ENCODE measurements around the gene TBC1D8.
"Not testable (repeated sequence)": the region's sequence is repeated elsewhere in the genome, so short reads cannot be mapped to it uniquely, and the experiment has no call there.

TBC1D8 gene
- total RNA-seq: 1.2 to 2.3 reads per million in 2 experiments

DNA sequence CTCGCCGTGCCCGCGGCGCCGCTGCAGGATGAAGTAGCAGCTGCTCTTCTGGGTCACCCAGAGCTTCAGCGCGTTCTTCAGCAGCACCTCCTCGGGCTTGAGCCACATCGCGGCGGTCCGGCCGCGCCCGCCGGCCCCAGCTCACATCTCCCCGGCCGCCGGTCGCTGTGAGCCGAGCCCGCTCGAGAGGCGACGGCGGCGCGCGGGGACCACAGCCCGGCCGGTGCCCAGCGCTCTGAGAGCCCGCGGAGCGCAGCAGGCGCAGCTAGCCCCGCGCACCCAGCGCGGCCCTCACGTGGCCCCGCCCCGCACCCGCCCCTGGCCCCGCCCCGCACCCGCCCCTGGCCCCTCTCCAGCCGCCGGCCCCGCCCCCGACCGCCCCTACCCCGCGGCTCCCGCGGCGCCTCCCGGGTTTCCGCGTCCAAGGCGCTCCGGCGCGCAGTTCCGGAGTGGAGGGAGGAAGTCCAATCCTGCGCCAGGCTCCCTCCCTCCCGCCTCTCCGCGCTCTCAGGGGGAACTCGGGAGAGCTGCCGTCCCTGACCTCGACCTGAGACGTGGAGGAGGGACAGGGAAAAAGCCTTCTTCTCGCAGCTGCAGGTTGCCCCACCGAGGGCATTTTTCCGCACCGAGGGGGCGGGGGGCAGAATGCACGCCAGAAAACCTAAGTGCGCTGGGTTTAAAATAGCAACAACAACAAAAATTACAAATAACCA lies at the start of gene TBC1D8:
Gene TBC1D8, minus strand, starts transcription at position 237 of the 713 bp plus-strand sequence. Its CDS starts 129 bp downstream, at position 108.
- peak; percentile 47 for DNase-seq (ENCODE audit: low read depth)

DNA sequence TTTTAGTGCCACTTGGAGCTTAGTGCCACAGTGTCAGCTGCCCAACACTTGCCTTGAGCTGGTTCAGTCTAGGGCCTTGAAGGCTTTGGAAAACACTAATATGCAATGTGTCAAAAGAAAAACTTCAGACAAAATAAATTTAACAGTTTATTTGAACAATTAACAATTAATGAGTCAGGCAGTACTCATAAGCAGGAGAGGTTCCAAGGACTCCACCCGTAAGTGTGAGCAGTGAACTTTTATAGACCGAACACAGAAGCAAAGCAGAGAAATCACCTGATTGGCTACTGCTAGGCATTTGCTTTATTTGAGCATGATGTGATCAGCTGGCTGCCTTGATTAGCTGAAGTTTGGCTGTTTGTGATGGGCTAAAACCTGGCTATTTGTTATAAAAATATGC lies 49.5 kb upstream of the TBC1D8 start:
- DNase-seq (ENCODE audit: low read depth): no peak

DNA sequence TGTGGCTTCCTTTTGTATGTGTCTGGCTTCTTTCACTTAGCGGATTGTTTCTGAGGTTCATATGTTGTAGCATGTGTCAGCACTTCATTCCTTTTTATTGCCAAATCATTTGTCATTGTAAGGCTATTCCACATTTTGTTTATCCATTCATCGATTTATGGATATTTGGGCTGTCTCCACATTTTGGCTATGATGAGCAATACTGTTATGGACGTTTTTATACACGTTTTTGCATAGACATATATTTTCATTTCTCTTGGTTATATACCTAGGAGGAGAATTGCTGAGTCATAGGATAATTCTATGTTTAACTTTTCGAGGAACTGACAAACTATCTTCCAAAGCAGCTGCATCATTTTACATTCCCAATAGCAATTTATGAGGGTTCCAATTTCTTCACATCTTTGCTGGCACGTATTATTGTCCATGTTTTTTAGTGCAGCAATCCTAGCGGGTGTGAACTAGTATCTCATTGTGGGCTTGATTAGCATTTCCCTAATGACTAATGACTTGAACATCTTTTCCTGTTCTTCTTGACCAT lies 48.1 kb upstream of the TBC1D8 start:
- no peak for DNase-seq (ENCODE audit: low read depth)

DNA sequence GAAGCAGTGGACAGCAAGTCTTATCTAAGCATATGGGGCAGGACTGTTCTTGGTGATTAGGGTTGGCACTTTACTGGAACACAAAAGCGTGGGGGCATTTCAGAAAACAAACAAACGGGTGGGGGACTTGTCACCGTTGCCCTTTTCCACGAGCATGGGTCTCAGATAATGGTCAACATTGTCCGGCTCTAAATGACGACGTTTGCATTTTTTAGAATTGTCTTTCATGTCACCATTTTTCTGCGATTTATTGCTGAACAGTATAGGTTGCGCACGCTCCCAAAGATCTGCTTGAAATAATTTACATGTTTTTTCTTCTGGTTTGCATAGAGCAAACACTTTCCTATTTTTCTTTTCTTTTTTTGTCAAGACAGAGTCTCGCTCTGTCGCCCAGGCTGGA lies 46.6 kb upstream of the TBC1D8 start:
- DNase-seq (ENCODE audit: low read depth): no peak

DNA sequence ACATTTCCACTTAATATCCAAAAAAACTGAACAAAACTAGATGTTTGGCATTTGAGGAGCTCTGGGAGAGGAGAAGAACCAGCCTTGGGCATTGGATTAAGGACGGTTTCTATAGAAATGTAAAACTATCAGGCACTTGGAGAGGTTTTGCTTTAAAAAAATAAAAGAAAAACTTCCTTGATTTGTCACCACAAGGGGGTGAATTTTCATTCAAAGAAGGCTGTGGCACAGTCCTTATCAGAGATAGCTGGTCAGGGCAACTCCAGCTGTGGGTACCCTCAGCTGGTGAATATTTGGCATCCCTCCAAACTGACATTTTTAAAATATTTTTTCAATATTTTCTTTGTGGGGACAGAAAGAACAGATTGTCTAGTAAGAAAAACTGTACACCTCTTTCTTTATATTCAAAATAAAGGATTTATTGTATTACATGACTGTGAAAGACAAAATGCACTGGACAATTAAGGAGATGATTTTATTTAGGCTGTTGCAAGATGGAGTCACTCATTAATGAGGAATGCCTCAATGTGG lies 46.1 kb upstream of the TBC1D8 start:
- no peak for DNase-seq (ENCODE audit: low read depth)

DNA sequence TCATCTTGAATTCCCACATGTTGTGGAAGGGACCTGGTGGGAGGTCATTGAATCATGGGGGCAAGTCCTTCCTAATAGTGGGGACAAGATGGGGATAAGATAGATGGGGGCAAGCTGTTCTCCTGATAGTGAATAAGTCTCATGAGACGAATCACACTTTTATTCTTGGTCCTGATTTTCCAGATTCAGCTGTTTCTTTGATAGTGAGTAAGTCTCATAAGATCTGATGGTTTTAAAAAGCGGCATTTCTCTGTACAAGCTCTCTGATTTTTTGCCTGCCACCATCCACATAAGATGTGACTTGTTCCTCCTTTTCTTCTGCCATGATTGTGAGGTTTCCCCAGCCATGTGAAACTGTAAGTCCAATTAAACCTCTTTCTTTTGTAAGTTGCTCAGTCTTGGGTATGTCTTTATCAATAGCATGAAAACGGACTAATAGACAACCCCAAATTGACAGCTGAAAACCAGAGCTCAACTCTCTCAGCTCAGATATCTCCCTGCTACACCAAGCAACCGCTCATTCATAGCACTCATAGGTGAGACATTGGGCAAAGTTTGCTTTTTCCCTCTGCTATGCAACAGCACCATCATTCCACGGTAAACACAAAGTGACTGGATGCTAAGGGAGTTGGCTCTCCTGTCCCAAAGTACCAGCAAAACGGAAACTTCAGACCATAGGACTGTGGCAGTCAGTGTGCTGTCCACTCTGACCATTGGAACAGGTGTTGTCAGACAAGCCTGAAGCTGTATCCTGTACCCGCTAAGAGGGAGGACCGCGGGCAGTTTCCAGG lies 44.9 kb upstream of the TBC1D8 start:
- no peak for DNase-seq (ENCODE audit: low read depth)

DNA sequence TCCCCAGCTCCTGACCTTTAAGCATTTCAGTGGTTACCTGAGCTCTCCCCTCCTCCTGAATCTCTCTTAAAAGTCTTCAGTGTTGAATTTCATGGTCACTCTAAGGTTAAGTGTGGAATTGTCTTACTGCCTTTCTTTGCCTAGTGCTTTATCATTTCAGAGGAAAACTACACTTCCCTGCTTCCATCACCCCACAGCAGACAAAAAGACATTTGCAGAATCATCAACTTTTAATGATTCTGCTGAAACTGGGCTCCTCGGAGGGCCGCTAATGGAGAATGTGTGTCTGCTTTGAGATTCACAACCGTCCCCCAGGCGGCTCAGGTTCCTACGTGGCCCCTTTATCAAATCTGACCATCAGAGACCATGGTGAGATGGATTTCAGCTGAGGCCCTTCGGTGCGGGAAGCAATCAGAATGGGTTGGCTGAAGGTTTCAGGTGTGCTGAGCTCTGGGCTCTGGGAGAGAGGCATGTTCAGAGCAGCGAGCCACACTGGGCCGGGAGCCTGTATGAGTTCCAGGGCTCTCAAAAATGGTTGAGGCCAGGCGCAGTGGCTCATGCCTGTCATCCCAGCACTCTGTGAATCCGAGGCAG lies 41.9 kb upstream of the TBC1D8 start:
- no peak for DNase-seq (ENCODE audit: low read depth)

DNA sequence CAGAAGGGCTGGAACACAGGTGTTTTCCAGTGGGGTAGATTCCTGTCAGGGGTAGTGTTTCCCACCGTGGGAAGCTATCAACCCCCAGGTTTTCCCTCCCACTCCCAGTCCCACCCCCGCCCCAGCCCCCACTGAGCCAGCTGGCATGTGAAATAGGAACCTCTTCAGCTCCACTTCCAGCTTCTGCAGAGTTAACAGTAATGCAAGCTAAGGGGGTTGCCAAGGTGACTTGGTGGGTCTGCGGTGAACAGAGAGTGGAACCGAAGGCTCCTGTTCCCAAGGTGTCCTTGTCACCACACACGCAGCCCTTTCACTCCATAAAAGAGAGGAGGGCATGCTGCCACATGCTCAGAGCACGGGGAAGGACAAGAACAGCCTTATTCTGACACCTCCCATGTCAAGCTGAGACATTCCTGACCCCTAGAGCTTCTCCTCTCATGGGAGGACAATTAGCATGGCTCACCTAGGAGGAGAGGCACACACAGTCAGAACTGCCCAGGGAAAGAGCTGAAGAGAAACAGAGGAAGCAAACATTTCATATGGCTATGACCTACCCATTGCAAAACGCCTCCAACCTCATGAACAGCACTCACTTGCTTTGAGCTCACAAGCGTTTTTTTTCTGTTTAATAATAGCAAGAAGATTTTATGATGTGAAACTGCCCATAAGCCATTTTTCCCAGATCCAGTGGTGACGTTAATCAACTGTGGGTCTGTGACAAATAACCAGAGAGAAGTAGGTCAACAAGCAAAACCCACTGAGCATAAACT lies 39.8 kb upstream of the TBC1D8 start:
- no peak for DNase-seq (ENCODE audit: low read depth)

DNA sequence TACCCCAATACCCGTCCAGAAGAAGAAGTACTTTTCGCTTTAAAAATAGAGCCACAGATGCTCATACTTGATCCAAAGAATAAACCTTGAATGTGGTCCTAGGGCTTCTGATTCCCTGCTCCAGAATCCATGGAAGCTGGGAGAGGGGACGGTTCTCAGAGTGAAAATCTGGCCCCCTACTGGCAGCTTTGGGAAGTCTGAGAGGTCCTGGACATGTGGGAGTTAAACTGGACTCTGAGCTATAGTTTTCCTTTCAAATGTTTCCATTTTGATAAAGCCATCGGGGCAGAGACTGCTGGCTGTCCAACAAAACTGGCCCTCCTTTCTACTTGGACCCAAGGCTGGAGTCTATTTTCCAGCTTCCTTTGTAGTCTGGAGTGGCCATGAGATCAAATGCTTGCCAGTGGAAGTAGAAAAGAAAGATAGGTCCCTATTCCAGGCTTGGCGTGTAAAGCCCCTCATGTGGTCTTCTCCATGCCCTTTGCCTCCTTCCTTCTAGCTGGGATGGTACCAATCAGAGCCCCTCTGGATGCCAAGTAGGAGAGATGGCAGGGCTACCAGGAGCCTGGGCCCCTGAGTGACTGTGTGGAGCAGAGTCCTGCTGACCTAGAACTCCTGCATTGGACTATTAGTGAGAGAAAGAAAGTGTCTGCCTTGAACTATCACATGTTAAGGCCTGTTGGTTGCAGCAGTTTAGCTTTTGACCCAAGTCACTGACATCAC lies 37.7 kb upstream of the TBC1D8 start:
- DNase-seq (ENCODE audit: low read depth): no peak

DNA sequence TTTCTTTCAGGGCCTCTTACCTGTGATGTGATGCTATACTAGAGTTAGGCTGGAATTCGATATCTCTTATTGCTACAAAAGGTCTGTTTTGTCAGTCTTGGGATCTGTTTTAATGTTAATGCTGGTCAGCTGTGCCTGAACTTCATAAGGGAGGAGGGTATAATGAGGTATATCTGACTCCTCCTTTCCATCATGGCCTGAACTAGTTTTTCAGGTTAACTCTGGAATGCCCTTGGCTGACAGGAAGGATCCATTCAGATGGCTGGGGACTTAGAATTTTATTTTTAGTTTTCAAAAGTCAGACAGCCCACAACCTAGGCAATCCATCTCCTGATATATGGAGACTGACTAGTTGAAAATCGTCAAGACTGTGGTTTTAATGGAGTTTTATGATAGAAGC lies 35.9 kb upstream of the TBC1D8 start:
- DNase-seq (ENCODE audit: low read depth): no peak

DNA sequence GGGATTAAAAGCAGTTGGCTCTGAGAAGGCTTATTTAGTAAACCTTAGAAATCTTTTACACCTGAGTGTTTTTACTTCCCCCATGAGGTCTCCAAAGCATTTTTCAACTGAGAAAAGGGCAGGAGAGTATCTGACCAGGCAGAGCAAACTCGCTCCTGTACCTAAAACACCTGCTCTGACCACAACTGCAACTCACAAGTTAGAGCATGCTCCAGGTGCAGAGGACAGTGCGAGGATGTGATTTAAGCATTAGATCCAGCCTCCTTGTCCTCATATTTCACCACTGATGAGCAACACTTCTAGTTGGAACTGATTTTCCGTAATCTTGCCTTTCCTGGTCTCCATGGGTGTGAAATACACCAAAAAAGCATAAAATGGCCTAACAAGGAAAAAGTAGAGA lies 34.5 kb upstream of the TBC1D8 start:
- DNase-seq (ENCODE audit: low read depth): no peak

DNA sequence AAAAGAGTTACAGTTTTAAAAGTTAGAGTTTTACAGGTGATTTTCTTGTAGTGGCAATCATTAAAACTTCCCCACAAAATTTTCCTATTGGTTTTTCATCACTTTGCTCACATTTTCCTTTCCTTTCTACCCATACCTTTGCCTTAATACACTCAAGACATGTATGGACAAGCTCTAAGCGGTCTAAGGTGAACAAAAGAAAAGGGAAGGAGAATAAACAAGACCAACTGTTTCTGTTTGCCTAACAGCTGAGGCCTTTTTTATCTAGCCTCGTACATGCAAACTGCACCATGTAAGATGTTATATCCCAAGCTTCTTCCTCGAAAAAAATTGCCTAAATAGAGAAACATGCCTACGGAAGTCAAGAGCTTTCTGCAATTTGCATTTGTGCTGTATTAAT lies 33.9 kb upstream of the TBC1D8 start:
- DNase-seq (ENCODE audit: low read depth): no peak

DNA sequence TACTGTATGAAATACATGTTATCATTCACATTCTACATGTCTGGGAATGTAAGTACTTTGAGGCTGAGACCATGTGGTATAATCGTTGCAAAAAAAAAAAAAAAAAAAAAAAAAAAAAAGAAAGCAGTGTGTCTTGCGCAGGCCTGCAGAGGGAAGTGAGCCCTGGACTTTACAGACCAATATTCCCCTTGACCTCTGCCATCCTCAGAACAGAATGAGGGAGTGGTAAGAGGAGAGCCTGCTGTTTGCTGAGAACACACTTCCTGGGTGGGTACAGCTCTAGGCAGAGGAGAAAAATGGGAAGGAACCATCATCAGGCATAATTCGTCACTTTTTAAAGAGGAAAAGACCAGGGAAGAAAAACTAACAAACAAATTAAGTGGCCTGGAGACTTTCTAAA lies 28.8 kb upstream of the TBC1D8 start:
- DNase-seq (ENCODE audit: low read depth): no peak

DNA sequence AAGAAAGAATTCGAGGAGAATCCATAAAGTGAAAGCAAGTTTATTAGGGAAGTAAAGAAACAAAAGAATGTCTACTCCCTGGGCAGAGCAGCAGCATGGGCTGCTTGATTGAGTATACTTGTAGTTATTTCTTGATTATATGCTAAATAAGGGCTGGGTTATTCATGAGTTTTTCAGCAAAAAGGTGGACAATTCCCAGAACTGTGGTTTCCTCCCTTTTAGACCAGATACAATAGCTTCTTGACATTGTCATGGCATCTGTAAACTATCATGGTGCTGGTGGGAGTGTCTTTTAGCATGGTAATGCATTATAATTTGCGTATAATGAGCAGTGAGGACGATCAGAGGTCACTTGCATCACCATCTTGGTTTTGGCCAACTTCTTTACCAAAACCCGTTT lies 25.6 kb upstream of the TBC1D8 start:
- DNase-seq (ENCODE audit: low read depth): no peak

DNA sequence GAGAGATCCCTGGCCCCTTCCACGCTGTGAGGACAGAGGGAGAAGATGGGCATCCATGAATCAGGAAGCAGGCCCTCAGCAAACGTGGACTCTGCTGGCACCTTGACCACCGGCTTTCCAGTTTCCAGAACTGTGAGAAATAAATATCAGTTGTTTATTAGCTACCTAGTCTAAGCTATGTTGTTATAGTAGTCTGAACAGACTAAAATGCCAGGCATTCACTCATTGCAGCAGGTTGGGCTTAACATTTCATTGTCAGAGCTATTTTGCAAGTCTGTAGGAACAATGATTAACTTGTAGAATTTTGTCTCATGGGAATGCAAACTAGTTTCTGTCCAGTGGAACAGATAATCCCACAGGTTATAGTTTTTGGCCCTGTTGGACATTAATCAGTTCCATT lies 24.8 kb upstream of the TBC1D8 start:
- no peak for DNase-seq (ENCODE audit: low read depth)

DNA sequence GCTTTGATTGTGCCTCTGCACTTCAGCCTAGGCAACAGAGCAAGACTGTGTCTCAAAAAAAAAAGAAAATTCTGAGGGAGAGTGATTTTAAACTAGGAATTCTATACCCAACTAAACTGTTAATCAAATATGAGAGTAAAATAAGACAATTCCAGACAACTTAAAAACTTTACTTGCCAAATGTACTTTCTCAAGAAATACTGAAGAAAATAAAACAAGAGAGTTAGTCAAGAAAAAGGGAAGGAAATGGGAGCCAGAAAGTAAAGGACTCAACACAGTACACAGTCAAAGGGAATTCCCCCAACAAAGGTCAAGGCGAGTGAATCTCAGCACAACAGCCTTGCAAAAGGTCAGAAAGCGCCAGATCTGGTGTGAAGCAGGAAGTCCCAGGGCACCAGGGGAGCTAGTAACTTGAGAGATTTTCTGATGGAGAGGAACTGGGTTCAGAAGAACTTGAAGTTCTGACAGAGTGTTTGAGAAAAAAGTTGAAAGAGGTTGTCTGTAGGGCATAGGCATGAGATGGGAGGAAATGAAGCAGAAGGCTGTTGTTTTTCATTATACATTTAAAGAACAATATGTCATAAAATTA lies 22.6 kb upstream of the TBC1D8 start:
- DNase-seq (ENCODE audit: low read depth): no peak

DNA sequence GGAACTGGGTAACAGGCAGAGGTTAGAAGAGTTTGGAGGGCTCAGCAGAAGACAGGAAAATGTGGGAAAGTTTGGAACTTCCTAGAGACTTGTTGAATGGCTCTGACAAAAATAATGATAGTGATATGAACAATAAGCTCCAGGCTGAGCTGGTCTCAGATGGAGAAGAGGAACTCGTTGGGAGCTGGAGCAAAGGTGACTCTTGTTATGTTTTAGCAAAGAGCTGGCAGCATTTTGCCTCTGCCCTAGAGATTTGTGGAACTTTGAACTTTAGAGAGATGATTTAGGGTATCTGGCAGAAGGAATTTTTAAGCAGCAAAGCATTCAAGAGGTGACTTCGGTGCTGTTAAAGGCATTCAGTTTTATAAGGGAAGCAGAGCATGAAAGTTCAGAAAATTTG lies 18.6 kb upstream of the TBC1D8 start:
- not testable (repeated sequence) for DNase-seq (ENCODE audit: low read depth)

DNA sequence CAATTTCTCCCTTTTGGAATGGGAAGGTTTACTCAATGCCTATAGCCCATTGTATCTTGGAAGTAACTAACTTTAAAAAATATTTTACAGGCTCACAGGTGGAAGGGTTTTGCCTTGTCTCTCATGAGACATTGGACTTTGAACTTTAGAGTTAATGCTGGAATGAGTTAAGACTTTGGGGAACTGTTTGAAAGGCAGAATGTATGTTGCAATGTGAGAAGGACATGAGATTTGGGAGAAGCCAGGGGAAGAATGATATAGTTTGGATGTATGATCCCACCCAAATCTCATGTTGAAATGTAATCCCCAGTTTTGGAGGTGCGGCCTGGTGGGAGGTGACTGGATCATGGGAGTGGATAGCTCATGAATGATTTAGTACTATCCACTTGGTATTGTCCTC lies 17.5 kb upstream of the TBC1D8 start:
- DNase-seq (ENCODE audit: low read depth): no peak

DNA sequence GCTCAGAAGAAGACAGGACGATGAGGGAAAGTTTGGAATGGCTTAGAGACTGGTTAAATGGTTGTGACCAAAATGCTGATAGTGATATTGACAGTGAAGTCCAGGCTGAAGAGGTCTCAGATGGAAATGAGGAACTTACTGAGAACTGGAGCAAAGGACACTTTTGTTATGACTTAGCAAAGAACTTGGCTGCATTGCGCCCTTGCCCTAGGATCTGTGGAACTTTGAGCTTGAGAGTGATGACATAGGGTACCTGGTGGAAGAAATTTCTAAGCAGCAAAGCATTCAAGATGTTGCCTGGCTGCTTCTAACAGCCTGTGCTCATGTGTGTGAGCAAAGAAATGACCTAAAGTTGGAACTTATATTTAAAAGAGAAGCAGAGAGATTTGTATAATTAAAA lies 16.4 kb upstream of the TBC1D8 start:
- not testable (repeated sequence) for DNase-seq (ENCODE audit: low read depth)

DNA sequence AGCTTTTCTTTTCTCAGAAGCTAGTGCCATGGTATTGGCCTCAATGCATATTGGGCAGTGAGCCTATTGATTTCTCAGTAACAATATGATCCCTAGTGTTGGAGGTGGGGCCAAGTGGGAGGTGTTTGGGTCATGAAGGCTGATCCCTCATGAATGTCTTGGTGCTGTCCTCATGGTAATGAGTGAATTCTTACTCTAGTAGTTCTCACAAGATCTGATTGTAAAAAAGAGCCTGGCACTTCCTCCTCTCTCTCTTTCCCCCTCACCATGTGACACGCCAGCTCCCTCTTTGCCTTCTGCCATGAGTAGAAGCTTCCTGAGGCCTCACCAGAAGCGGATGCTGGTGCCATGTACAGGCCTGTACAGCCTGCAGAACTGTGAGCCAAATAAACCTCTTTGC lies 12.8 kb upstream of the TBC1D8 start:
- no peak for DNase-seq (ENCODE audit: low read depth)
